ENCODE results near the gene KCNQ5.

The KCNQ5 gene

GRCh38 chr6:72811971-72812421, 190.1 kb downstream of the KCNQ5 start:
- no peak for DNase-seq

- no peak for DNase-seq
Measured at GRCh38 chr6:72813807-72814596, 192.1 kb downstream of the KCNQ5 start.

GRCh38 chr6:72816022-72816421, 194.2 kb downstream of the KCNQ5 start:
- no peak for DNase-seq

- no peak for DNase-seq
Measured at GRCh38 chr6:72817208-72817607, 195.3 kb downstream of the KCNQ5 start.

GRCh38 chr6:72819609-72820008, 197.7 kb downstream of the KCNQ5 start:
- no peak for DNase-seq

GRCh38 chr6:72820153-72820552, 198.3 kb downstream of the KCNQ5 start:
- no peak for DNase-seq

- DNase-seq = no peak
Measured at GRCh38 chr6:72820906-72821305, 199.0 kb downstream of the KCNQ5 start.

- no peak for DNase-seq
Measured at GRCh38 chr6:72822023-72822422, 200.2 kb downstream of the KCNQ5 start.

GRCh38 chr6:72822691-72823090, 200.8 kb downstream of the KCNQ5 start:
- DNase-seq = no peak

GRCh38 chr6:72824833-72825232, 203.0 kb downstream of the KCNQ5 start:
- no peak for DNase-seq

GRCh38 chr6:72825315-72825911, 203.5 kb downstream of the KCNQ5 start:
- no peak for DNase-seq

- no peak for DNase-seq
Measured at GRCh38 chr6:72826037-72826436, 204.2 kb downstream of the KCNQ5 start.

GRCh38 chr6:72826744-72827438, 205.0 kb downstream of the KCNQ5 start:
- no peak for DNase-seq

GRCh38 chr6:72828904-72829303, 207.0 kb downstream of the KCNQ5 start:
- DNase-seq = no peak

- no peak for DNase-seq
Measured at GRCh38 chr6:72832271-72832670, 210.4 kb downstream of the KCNQ5 start.

- DNase-seq = no peak
Measured at GRCh38 chr6:72835749-72836148, 213.9 kb downstream of the KCNQ5 start.

- DNase-seq = no peak
Measured at GRCh38 chr6:72836971-72837370, 215.1 kb downstream of the KCNQ5 start.

- DNase-seq = no peak
Measured at GRCh38 chr6:72841195-72841594, 219.3 kb downstream of the KCNQ5 start.

- no peak for DNase-seq
Measured at GRCh38 chr6:72842140-72842539, 220.3 kb downstream of the KCNQ5 start.

- DNase-seq = no peak
Measured at GRCh38 chr6:72844614-72845013, 222.8 kb downstream of the KCNQ5 start.

- DNase-seq = no peak
Measured at GRCh38 chr6:72849346-72849745, 227.5 kb downstream of the KCNQ5 start.

- no peak for DNase-seq
Measured at GRCh38 chr6:72850040-72850439, 228.2 kb downstream of the KCNQ5 start.

GRCh38 chr6:72850469-72850868, 228.6 kb downstream of the KCNQ5 start:
- DNase-seq = no peak

GRCh38 chr6:72855471-72855870, 233.6 kb downstream of the KCNQ5 start:
- DNase-seq = no peak

All from RPMI8226 (cell line).